BLaER1 (cell line): ENCODE results near the gene CYP27A1.

Experiments used
- H3K27ac ChIP-seq: shearing (Covaris generic); formaldehyde crosslinking; 2 replicates; pipeline ENCODE4 v1.8.1; 2022
- H3K27me3 ChIP-seq: shearing (Covaris generic); formaldehyde crosslinking; 2 replicates; pipeline ENCODE4 v1.8.1; 2022
- H3K36me3 ChIP-seq: shearing (Covaris generic); formaldehyde crosslinking; 2 replicates; pipeline ENCODE4 v1.8.1; 2022
- H3K4me1 ChIP-seq: shearing (Covaris generic); formaldehyde crosslinking; 2 replicates; pipeline ENCODE4 v1.8.1; 2022
- H3K4me2 ChIP-seq: shearing (Covaris generic); formaldehyde crosslinking; 2 replicates; pipeline ENCODE4 v1.8.1; 2022
- H3K4me3 ChIP-seq: shearing (Covaris generic); formaldehyde crosslinking; 2 replicates; pipeline ENCODE4 v1.8.1; 2022
- H3K9ac ChIP-seq: shearing (Covaris generic); formaldehyde crosslinking; 2 replicates; pipeline ENCODE4 v1.8.1; 2022
- H3K9me3 ChIP-seq: shearing (Covaris generic); formaldehyde crosslinking; 2 replicates; pipeline ENCODE4 v1.8.1; 2022
- H4K20me1 ChIP-seq: shearing (Covaris generic); formaldehyde crosslinking; 2 replicates; pipeline ENCODE4 v1.8.1; 2022
- Cebpa-rat ChIP-seq: shearing (Covaris generic); IDR thresholded peaks from 2 replicates; pipeline ENCODE4 v1.8.1; 2022

Gene CYP27A1

DNA sequence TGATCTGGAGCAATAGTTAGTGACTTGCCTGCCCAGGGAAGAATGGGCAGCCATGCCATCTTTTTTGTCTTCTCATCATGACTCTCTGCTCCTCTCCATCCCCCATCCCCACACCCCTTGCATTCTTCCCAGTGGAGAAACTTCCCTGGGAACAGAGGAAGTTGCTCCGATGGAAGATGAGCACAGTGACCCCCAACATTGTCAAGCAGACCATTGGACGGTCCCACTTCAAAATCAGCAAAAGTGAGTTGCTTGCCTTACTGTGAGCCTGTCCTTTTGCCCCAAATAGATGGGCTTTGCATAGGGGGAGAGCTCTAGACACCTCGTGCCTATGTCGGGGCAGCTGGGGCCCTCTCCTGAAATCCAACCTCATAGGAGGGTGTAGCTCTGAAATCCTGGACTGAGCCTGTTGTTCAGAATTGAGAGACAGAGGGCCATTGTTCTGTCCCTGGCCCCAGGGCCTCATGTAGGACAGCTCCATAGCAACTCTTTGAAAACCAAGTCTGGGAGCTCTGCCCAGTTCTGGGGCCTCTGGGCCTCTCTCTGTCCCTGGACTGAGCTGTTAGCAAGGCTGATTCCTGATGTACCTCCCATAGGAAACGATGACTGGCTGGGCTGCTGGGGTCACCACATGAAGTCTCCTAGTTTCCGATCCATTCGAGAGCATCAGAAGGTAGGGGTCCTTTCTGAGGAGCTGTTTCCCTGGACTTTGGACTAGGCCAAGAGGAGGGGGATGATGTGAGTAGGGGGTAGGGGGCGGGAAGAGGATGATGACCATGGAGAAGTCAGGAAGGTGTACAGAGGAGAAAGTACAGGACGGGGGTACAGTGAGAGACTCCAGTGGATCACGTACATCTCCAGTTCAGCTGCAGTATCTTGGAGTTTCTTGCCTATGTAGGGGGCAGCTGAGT, 36.1 kb upstream of the CYP27A1 start:
- H4K20me1 ChIP-seq = no peaks in the 10 kb centered on the region
- H3K36me3 ChIP-seq = peaks cover 97% of the 10 kb centered on the region
- H3K4me2 ChIP-seq = no peak overlapping the region
- no peak overlapping the region for H3K4me3 ChIP-seq
- TF ChIP-seq Cebpa-rat = no peak
- no peaks in the 10 kb centered on the region for H3K27me3 ChIP-seq
- H3K9ac ChIP-seq = no peak overlapping the region
- H3K4me1 ChIP-seq = no peaks in the 10 kb centered on the region
- H3K9me3 ChIP-seq = no peaks in the 10 kb centered on the region
- H3K27ac ChIP-seq = no peak overlapping the region

DNA sequence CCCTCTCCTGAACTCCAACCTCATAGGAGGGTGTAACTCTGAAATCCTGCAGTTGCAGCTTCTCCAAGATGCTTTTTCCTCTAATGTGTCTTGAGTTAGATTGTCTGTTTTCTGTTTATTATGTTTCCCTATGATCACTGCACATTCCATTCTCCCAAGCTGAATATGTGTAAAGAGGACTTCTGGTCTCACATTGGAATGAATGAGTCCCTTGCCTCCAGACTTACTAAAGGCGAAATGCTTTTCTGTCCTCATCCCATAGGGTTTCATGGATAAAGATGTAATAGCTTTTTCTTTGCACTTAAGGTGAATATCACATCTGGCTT, 35.5 kb upstream of the CYP27A1 start:
- Histone ChIP-seq H4K20me1 (no peaks in the 10 kb centered on the region), H3K27me3 (no peaks in the 10 kb centered on the region), H3K4me2 (no peak overlapping the region), H3K9me3 (no peaks in the 10 kb centered on the region), H3K9ac (no peak overlapping the region), H3K4me1 (no peaks in the 10 kb centered on the region), H3K27ac (no peak overlapping the region), H3K36me3 (peaks cover 97% of the 10 kb centered on the region), H3K4me3 (no peak overlapping the region)
- no peak for TF ChIP-seq Cebpa-rat

DNA sequence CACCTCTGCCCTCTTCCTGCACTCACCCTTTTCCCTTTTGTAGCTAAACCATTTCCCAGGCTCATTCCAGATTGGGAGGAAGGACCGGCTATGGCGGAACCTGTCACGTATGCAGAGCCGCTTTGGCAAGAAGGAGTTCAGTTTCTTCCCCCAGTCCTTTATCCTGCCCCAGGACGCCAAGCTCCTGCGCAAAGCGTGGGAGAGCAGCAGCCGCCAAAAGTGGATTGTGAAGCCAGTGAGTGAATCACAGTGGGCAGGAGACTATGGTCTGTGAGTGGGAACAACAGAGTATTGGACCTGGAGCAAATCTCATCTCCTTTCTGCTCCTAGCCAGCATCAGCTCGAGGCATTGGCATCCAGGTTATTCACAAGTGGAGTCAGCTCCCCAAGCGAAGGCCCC, 35.0 kb upstream of the CYP27A1 start:
- H4K20me1 ChIP-seq = no peaks in the 10 kb centered on the region
- H3K27ac ChIP-seq = no peak overlapping the region
- no peaks in the 10 kb centered on the region for H3K9me3 ChIP-seq
- no peak for TF ChIP-seq Cebpa-rat
- no peak overlapping the region for H3K9ac ChIP-seq
- no peak overlapping the region for H3K4me3 ChIP-seq
- no peaks in the 10 kb centered on the region for H3K4me1 ChIP-seq
- peaks cover 97% of the 10 kb centered on the region for H3K36me3 ChIP-seq
- H3K4me2 ChIP-seq = no peak overlapping the region
- no peaks in the 10 kb centered on the region for H3K27me3 ChIP-seq

DNA sequence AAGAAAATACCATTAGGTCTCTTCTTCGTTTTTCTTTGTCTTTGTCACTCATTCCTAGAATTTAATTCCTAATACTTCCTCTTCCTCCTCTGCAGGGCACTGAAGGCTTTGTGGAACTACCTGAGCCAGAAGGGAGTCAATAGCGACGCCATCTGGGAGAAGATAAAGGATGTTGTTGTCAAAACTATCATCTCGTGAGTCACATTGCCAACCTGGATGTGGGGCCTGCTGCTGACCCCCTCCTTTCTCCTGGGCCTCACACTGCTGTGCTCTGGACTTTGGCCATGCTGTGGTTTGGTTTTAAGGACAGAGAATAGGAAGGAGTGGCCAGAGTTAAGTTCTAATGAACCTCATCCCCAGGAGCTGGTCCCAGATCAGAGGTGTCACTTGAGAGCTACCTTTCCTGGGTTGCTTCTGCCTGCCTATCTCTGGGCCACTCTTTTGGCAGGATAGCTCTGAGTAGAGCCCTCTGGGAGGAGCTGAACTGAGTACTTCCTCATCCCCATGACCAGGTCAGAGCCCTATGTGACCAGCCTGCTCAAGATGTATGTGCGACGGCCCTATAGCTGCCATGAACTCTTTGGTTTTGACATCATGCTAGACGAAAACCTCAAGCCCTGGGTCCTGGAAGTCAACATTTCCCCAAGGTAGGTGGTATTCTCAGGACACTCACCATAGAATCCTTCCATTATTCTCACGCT, 33.1 kb upstream of the CYP27A1 start:
- Histone ChIP-seq H3K9me3 (no peaks in the 10 kb centered on the region), H3K4me3 (no peak overlapping the region), H3K4me2 (no peak overlapping the region), H3K9ac (no peak overlapping the region), H3K4me1 (no peaks in the 10 kb centered on the region), H4K20me1 (no peaks in the 10 kb centered on the region), H3K27me3 (no peaks in the 10 kb centered on the region), H3K36me3 (peaks cover 98% of the 10 kb centered on the region), H3K27ac (no peak overlapping the region)
- no peak for TF ChIP-seq Cebpa-rat

DNA sequence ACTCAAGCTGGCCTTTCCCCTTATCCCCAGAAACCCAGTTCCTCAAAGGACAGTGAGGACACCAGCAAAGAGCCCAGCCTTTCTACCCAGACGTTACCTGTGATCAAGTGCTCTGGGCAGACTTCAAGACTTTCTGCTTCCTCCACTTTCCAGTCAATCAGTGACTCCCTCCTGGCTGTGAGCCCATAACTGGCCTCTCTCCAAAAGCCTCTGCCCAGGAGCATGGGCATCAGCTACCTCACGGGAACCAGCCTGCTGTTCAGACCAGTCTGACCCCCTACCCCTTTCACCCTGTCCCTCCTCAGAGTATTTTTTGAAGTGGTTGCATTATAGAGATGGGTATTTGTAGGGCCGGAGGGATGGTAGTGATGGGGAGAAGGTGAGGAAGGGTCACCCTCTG, 27.7 kb upstream of the CYP27A1 start:
- Histone ChIP-seq H3K27me3 (no peaks in the 10 kb centered on the region), H3K4me3 (no peak overlapping the region), H3K4me1 (no peaks in the 10 kb centered on the region), H3K27ac (no peak overlapping the region), H3K9ac (no peak overlapping the region), H4K20me1 (no peaks in the 10 kb centered on the region), H3K36me3 (peaks cover 86% of the 10 kb centered on the region), H3K4me2 (no peak overlapping the region), H3K9me3 (no peaks in the 10 kb centered on the region)
- TF ChIP-seq Cebpa-rat = no peak

DNA sequence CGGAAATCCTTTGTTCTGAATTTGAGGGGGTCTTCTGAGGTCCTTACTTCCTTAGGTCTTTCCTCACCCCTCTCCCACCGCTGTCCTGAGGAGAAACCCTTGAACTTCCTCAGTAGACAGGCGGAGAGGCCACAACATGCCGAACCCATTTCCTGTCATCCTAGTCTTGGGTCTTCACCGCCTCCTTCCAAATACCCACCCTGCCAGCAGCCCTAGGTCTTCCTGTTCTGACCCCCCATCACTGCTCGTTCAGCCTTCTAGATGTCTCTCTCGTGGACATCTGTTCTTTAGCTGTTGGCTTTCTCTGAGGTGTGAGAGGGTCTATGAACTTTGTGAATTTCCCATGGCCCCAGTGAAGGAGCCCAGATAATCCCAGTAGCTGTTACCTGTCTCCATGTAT, 27.2 kb upstream of the CYP27A1 start:
- Histone ChIP-seq H3K4me3 (no peak overlapping the region), H3K27ac (no peak overlapping the region), H3K9ac (no peak overlapping the region), H3K4me2 (no peak overlapping the region), H3K9me3 (no peaks in the 10 kb centered on the region), H3K27me3 (no peaks in the 10 kb centered on the region), H3K4me1 (no peaks in the 10 kb centered on the region), H3K36me3 (peaks cover 80% of the 10 kb centered on the region), H4K20me1 (no peaks in the 10 kb centered on the region)
- TF ChIP-seq Cebpa-rat = no peak

DNA sequence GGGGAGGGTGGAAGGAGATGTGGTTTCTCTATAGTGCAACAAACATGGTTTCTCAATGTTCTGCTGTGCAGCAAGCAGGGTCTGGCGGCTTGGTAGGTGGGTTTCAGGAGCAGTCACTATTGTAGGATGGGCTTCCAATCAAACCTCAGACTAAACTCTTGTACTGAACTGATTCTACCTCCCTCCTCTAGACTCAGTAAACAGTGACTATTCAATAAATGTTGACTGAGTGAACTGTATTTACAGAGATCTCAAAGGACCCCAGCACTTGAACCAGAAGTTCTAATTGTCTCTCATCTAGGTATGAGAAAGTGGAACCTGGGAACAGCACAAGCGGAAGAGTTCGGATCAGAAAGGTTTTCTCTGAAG, 26.8 kb upstream of the CYP27A1 start:
- H3K27ac ChIP-seq = no peak overlapping the region
- H3K36me3 ChIP-seq = peaks cover 76% of the 10 kb centered on the region
- no peaks in the 10 kb centered on the region for H3K4me1 ChIP-seq
- no peaks in the 10 kb centered on the region for H3K9me3 ChIP-seq
- no peak overlapping the region for H3K9ac ChIP-seq
- H4K20me1 ChIP-seq = no peaks in the 10 kb centered on the region
- no peak for TF ChIP-seq Cebpa-rat
- no peaks in the 10 kb centered on the region for H3K27me3 ChIP-seq
- H3K4me3 ChIP-seq = no peak overlapping the region
- no peak overlapping the region for H3K4me2 ChIP-seq

DNA sequence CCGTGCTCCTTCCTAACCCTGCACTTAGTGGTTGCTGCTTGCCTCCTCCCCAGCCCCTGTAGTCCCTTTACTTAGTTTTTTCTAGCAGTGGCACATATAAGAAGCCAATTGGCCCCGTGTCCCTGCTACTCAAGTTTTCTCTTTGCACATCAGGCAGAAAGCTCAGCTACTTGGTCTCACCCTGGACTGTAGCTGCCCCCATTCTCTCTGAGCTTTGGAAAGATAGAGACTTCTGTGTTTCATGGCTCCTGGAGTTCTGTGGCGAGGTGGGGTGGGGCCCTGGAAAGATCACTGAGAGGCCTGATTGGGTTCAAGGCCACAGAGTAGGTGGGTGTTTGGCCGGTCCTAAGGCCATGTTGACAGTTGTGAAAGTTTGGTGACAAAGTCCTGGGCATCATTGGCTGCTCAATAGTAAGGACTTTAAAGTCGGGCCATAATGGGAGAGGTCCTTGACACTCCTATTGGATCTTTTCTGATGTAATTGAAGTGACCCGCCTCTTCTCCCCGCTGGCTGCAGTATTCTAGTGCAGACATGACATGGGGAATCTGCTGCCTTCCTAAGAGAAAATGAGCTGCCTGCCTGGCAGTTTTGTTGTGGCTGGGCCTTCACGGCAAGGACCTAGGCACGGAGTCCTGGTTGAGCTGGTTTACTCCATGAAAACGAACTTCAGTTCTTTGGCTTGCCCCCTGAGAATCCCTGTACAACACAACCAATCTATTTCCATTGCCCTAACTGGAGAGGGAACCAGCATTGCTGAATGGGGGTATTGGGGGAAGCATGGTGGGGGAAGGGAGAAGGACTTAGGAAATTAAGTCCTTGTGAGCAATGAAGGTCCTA, 26.2 kb upstream of the CYP27A1 start:
- no peak overlapping the region for H3K4me2 ChIP-seq
- TF ChIP-seq Cebpa-rat = no peak
- no peaks in the 10 kb centered on the region for H4K20me1 ChIP-seq
- H3K9me3 ChIP-seq = no peaks in the 10 kb centered on the region
- no peaks in the 10 kb centered on the region for H3K4me1 ChIP-seq
- no peaks in the 10 kb centered on the region for H3K27me3 ChIP-seq
- H3K27ac ChIP-seq = no peak overlapping the region
- no peak overlapping the region for H3K4me3 ChIP-seq
- H3K36me3 ChIP-seq = peaks cover 70% of the 10 kb centered on the region
- no peak overlapping the region for H3K9ac ChIP-seq

DNA sequence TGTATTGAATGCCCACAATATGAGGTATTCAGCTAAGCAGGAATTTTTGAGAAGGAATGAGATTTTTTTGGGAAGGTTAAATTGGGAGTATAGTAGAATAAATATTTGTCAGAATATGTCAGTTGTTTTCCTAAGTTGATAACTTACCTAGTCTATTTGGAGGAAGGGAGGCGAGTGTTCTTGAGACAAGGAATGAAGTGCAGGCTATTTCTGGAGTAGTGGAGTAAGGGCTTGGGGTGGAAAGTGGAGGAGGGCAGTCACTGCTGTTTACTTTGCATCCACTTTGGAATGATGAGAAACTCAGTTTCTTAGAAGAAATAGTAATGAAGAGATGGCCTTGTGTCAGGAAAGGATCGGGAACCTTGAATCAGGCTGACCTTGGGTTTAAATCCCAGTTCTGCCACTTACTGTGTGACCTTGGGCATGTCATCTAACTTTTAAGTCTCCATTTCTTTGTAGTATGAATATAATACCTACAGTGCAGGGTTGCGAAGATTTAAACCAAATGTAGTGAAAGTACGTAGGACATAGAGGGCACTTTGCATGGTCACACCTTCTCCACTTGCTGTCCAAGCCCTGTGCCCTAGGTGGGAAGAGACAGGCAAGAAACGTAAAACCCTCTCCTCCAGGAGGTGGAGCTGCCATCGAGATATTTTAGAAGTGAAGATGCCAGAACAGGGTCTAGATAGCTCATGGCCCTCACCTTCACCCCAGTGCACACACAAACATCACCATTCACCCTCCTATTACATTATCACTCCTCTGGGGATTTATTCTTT, 25.2 kb upstream of the CYP27A1 start:
- H3K4me2 ChIP-seq = no peak overlapping the region
- no peaks in the 10 kb centered on the region for H3K27me3 ChIP-seq
- no peaks in the 10 kb centered on the region for H4K20me1 ChIP-seq
- no peak overlapping the region for H3K27ac ChIP-seq
- no peaks in the 10 kb centered on the region for H3K9me3 ChIP-seq
- H3K9ac ChIP-seq = no peak overlapping the region
- no peak for TF ChIP-seq Cebpa-rat
- peaks cover 60% of the 10 kb centered on the region for H3K36me3 ChIP-seq
- H3K4me1 ChIP-seq = no peaks in the 10 kb centered on the region
- H3K4me3 ChIP-seq = no peak overlapping the region
